Endodermal cell (in vitro differentiated cells): ENCODE measurements around the gene ITFG1. TPM values are rescaled to one million over a fixed set of nuclear protein-coding genes. Genes with fewer than 3 reads are reported as not detected.

Source experiments
- DNase-seq: peaks from one replicate; pipeline ENCODE4 v3.0.0-alpha.2; 2017
- H3K27ac ChIP-seq: 2 replicates; pipeline ENCODE4 v1.5.1; 2013; ENCODE audit warnings: mild to moderate bottlenecking, low read depth, low read length, moderate library complexity
- H3K27me3 ChIP-seq: 2 replicates; pipeline ENCODE4 v1.6.1; 2013; ENCODE audit warnings: mild to moderate bottlenecking, low read length, moderate library complexity; ENCODE audit not compliant: insufficient read depth, control insufficient read depth, poor library complexity, severe bottlenecking
- H3K36me3 ChIP-seq: 2 replicates; pipeline ENCODE4 v1.7.0; 2013; ENCODE audit warnings: mild to moderate bottlenecking, low read length, moderate library complexity; ENCODE audit not compliant: control insufficient read depth, insufficient read depth
- H3K4me1 ChIP-seq: one replicate; pipeline ENCODE4 v1.7.0; 2013; ENCODE audit warnings: low read length; ENCODE audit not compliant: control insufficient read depth, insufficient read depth
- H3K4me3 ChIP-seq: 2 replicates; pipeline ENCODE4 v1.5.1; 2013; ENCODE audit warnings: mild to moderate bottlenecking, low read length, moderate library complexity
- H3K9ac ChIP-seq: 2 replicates; pipeline ENCODE4 v1.6.1; 2013; ENCODE audit warnings: mild to moderate bottlenecking, low read length, moderate library complexity; ENCODE audit not compliant: poor library complexity, severe bottlenecking; ENCODE audit errors: extremely low read depth
- H3K9me3 ChIP-seq: 2 replicates; pipeline ENCODE4 v1.6.1; 2013; ENCODE audit warnings: mild to moderate bottlenecking, low read length, moderate library complexity; ENCODE audit not compliant: control insufficient read depth
- H3K27ac Mint-ChIP-seq: 2 replicates; pipeline ENCODE4 v1.8.0; 2020; ENCODE audit warnings: mixed read lengths
- H3K27me3 Mint-ChIP-seq: 2 replicates; pipeline ENCODE4 v1.8.0; 2021; ENCODE audit warnings: mild to moderate bottlenecking, mixed read lengths; ENCODE audit not compliant: insufficient read depth
- H3K36me3 Mint-ChIP-seq: 2 replicates; pipeline ENCODE4 v1.8.0; 2020; ENCODE audit warnings: low read depth, mixed read lengths
- H3K4me1 Mint-ChIP-seq: 2 replicates; pipeline ENCODE4 v1.8.0; 2020; ENCODE audit warnings: mixed read lengths
- H3K4me3 Mint-ChIP-seq: 2 replicates; pipeline ENCODE4 v1.8.0; 2020; ENCODE audit warnings: mild to moderate bottlenecking, moderate library complexity, mixed read lengths
- H3K9me3 Mint-ChIP-seq: 2 replicates; pipeline ENCODE4 v1.8.0; 2020; ENCODE audit warnings: mild to moderate bottlenecking, mixed read lengths
- CTCF ChIP-seq: fragments of 200-600 bp; sonication (generic); conservative IDR thresholded peaks from 2 replicates; pipeline ENCODE4 v1.5.0; 2021; ENCODE audit warnings: antibody characterized with exemption, mild to moderate bottlenecking
- WGBS, 2 experiments: methylation state at CpG; one replicate each; pipeline versions ENCODE4 v1.1.5 to v1.1.7; 2013; ENCODE audit warnings: missing lambda C conversion rate in 2 of 2, mixed read lengths in 1 of 2; ENCODE audit not compliant: insufficient coverage in 1 of 2, insufficient read length in 1 of 2; 5-methylcytosine and 5-hydroxymethylcytosine counted together
- total RNA-seq, 2 donors: library from RNA; stranded (reverse); fragmentation: NEBNext Ultra II Directional in 1 of 2; extraction: Animal tissue kit (Norgen Biotek cat#: 25700) in 1 of 2; gene quantifications; 2 replicates in 1 of 2; 3 replicates in 1 of 2; pipeline ENCODE4 v1.2.1, GENCODE V29; 2021

Gene ITFG1
- total RNA-seq, 2 donors from 2014 or later, result 35.6 to 40.0 TPM

- TF ChIP-seq CTCF, result no peak
- Mint-ChIP-seq H3K27me3 (no peaks in the 10 kb centered on the region), H3K9me3 (no peaks in the 10 kb centered on the region), H3K4me3 (no peak overlapping the region), H3K4me1 (peaks cover 11% of the 10 kb centered on the region), H3K36me3 (peaks cover 19% of the 10 kb centered on the region), H3K27ac (no peak overlapping the region)
- Histone ChIP-seq H3K27me3 (no peaks in the 10 kb centered on the region), H3K27ac (no peak overlapping the region), H3K9ac (no peak overlapping the region), H3K36me3 (peaks cover 13% of the 10 kb centered on the region), H3K4me1 (peaks cover 3% of the 10 kb centered on the region), H3K9me3 (no peaks in the 10 kb centered on the region), H3K4me3 (no peak overlapping the region)
- no peak for DNase-seq
- WGBS, 2 experiments, result 98% methylated on average over 3 of the region's 3 CpGs; no CpG with 5 or more reads in 1 of the 2 experiments
Measured at GRCh38 chr16:47308601-47309000, 152.3 kb downstream of the ITFG1 start.

DNA sequence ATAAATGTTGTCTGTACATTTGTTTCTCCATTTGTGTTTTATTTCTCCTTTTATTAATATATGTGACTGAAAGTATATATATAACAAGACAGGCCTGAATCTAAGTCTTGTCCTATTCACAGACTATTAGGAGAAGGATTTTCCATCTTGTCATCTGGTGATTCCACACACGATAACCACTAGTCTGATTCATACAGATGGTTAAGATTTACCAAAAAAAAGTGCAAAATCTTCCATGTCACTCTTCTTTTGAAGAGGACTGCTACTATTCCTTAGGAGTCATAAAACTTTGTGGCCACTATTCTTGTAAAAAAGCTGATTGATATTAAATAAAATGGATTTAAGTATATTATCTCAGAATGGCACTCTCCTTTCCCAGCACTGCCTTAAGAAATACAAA, 156.3 kb downstream of the ITFG1 start:
- Histone ChIP-seq H3K36me3 (peaks cover 4% of the 10 kb centered on the region), H3K27ac (no peak overlapping the region), H3K4me1 (no peaks in the 10 kb centered on the region), H3K4me3 (no peak overlapping the region), H3K27me3 (no peaks in the 10 kb centered on the region), H3K9me3 (no peaks in the 10 kb centered on the region), H3K9ac (no peak overlapping the region)
- Mint-ChIP-seq H3K27ac (no peak overlapping the region), H3K27me3 (no peaks in the 10 kb centered on the region), H3K9me3 (no peaks in the 10 kb centered on the region), H3K4me1 (no peaks in the 10 kb centered on the region), H3K36me3 (peaks cover 16% of the 10 kb centered on the region), H3K4me3 (no peak overlapping the region)
- no peak for DNase-seq
- no peak for TF ChIP-seq CTCF
- 94 to 100% methylated on average over 1 of the region's 1 CpG for WGBS, 2 experiments

DNA sequence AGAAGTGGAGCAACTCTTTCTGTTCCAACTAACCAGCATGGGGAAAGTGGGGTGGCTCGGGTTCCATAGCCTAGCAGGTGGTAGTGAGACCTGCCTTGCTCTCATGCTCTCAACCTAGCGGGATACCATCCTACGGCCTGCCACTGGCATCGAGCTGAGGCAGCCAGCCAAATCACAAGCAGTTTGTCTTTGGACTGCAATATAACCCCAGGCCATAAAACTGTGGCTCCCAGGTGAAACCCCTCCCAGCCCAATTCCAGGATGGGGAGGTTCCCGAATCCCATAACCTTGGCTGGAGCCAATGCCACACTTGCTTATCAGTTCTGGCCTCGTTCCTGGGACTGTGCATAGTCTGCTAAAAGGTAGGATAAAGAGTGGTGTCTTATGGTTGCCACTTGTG, 161.3 kb downstream of the ITFG1 start:
- Histone ChIP-seq H3K27me3 (no peaks in the 10 kb centered on the region), H3K9ac (no peak overlapping the region), H3K4me3 (no peak overlapping the region), H3K27ac (no peak overlapping the region), H3K36me3 (peaks cover 16% of the 10 kb centered on the region), H3K4me1 (no peaks in the 10 kb centered on the region), H3K9me3 (peaks cover 6% of the 10 kb centered on the region)
- DNase-seq, result no peak
- Mint-ChIP-seq H3K4me1 (no peaks in the 10 kb centered on the region), H3K27me3 (no peaks in the 10 kb centered on the region), H3K27ac (no peak overlapping the region), H3K4me3 (no peak overlapping the region), H3K9me3 (peaks cover 3% of the 10 kb centered on the region), H3K36me3 (peaks cover 34% of the 10 kb centered on the region)
- TF ChIP-seq CTCF, result no peak
- 91 to 94% methylated on average over 4 to 6 of the region's 6 CpGs for WGBS, 2 experiments
